ENCODE results near the gene DOCK1. TPM values are rescaled to one million over a fixed set of nuclear protein-coding genes. Genes with fewer than 3 reads are reported as not detected.

Gene DOCK1
- total and polyA plus RNA-seq, 2 donors from 2014 or later = 15.8 to 81.7 TPM

DNA sequence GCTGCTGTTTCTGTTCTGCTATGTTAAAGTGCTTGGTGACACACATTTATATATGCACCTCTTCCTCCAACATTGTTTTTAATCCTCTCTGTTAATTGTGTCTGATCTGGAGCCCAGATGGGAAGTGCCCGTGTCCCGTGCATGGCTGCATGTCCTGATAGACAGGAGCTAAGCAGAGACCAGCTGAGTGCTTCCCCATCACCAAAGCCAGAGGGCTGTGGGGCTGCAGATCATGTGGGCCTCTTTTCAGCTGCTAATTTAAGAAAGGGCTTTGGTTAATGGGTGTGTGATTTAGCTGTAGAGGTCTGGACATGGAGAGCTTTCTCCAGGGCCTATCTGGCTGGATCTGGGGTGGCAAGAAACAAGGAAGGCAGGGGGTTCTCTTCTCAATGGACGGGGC is 547.3 kb downstream of the DOCK1 start:
- intact Hi-C loops (cut with DNase I) = no loop called here
- FAIRE-seq = no peak
- Histone ChIP-seq H3K4me3 (ENCODE audit: low read length in 3 of 3) (no peak overlapping the region), H3K27ac (ENCODE audit: low read depth in 2 of 2, low read length in 2 of 2) (no peak overlapping the region), H3K9me3 (ENCODE audit: control insufficient read depth in 2 of 3, insufficient read depth in 1 of 3, low read length in 3 of 3) (no peaks in the 10 kb centered on the region), H3K36me3 (ENCODE audit: control insufficient read depth in 2 of 3, insufficient read depth in 3 of 3, low read length in 3 of 3) (peaks cover 0 to 10% (median 0%) of the 10 kb centered on the region in 3 donors), H3K27me3 (ENCODE audit: control insufficient read depth, insufficient read depth, low read length) (no peaks in the 10 kb centered on the region), H3K9ac (ENCODE audit: low read length in 3 of 3) (no peak overlapping the region), H3K4me1 (ENCODE audit: control insufficient read depth in 2 of 3, insufficient read depth in 2 of 3, low read depth in 1 of 3, low read length in 3 of 3) (no peaks in the 10 kb centered on the region)
- TF ChIP-seq, protein P1, sequence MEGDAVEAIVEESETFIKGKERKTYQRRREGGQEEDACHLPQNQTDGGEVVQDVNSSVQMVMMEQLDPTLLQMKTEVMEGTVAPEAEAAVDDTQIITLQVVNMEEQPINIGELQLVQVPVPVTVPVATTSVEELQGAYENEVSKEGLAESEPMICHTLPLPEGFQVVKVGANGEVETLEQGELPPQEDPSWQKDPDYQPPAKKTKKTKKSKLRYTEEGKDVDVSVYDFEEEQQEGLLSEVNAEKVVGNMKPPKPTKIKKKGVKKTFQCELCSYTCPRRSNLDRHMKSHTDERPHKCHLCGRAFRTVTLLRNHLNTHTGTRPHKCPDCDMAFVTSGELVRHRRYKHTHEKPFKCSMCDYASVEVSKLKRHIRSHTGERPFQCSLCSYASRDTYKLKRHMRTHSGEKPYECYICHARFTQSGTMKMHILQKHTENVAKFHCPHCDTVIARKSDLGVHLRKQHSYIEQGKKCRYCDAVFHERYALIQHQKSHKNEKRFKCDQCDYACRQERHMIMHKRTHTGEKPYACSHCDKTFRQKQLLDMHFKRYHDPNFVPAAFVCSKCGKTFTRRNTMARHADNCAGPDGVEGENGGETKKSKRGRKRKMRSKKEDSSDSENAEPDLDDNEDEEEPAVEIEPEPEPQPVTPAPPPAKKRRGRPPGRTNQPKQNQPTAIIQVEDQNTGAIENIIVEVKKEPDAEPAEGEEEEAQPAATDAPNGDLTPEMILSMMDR (IDR thresholded peaks at IDR 0.05; ENCODE audit: borderline replicate concordance, extremely low read depth, insufficient read depth) = no peak
- no peak for DNase-seq

GRCh38 chr10:127453706-127454105 is 548.5 kb downstream of the DOCK1 start:
- TF ChIP-seq, protein P1 (IDR thresholded peaks at IDR 0.05; ENCODE audit: borderline replicate concordance, extremely low read depth, insufficient read depth) = no peak
- no peaks in the 10 kb centered on the region for H3K27me3 ChIP-seq (ENCODE audit: control insufficient read depth, insufficient read depth, low read length)
- peaks cover 0 to 7% (median 0%) of the 10 kb centered on the region in 3 donors for H3K36me3 ChIP-seq (ENCODE audit: control insufficient read depth in 2 of 3, insufficient read depth in 3 of 3, low read length in 3 of 3)
- DNase-seq (no peak), FAIRE-seq (no peak)
- no peak overlapping the region for H3K4me3 ChIP-seq (ENCODE audit: low read length in 3 of 3)
- H3K9me3 ChIP-seq (ENCODE audit: control insufficient read depth in 2 of 3, insufficient read depth in 1 of 3, low read length in 3 of 3) = no peaks in the 10 kb centered on the region
- H3K27ac ChIP-seq (ENCODE audit: low read depth in 2 of 2, low read length in 2 of 2) = no peak overlapping the region
- no peaks in the 10 kb centered on the region for H3K4me1 ChIP-seq (ENCODE audit: control insufficient read depth in 2 of 3, insufficient read depth in 2 of 3, low read depth in 1 of 3, low read length in 3 of 3)
- no peak overlapping the region for H3K9ac ChIP-seq (ENCODE audit: low read length in 3 of 3)
- intact Hi-C loops (cut with DNase I) = no loop called here

DNA sequence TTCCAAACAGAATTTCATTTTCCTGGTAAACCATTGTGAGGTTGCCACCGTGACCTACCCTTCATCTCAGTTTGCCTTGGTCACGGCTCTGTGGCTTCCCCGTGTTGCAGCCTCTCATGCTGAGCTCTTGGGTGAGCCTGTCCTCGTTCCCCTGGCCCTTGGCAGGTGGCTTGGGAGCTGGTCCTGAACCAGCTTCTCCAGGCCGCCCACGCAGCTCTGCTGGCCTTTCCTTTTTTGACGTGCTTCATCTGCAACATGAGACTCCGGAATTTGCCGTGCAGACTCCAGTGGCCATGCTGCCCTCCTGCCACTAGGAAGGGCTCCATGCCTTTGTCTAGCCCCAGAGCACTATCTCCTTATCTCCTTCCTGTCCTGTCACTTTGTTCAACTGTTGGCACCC is 550.9 kb downstream of the DOCK1 start:
- FAIRE-seq (no peak), DNase-seq (peak in 1 of 5 donors; percentile 11)
- H3K4me3 ChIP-seq (ENCODE audit: low read length in 3 of 3) = no peak overlapping the region
- TF ChIP-seq, protein P1 (IDR thresholded peaks at IDR 0.05; ENCODE audit: borderline replicate concordance, extremely low read depth, insufficient read depth) = no peak
- peaks cover 0 to 3% (median 0%) of the 10 kb centered on the region in 3 donors for H3K36me3 ChIP-seq (ENCODE audit: control insufficient read depth in 2 of 3, insufficient read depth in 3 of 3, low read length in 3 of 3)
- intact Hi-C loops (cut with DNase I) = no loop called here
- peaks cover 0 to 5% (median 2%) of the 10 kb centered on the region in 3 donors for H3K9me3 ChIP-seq (ENCODE audit: control insufficient read depth in 2 of 3, insufficient read depth in 1 of 3, low read length in 3 of 3)
- H3K27me3 ChIP-seq (ENCODE audit: control insufficient read depth, insufficient read depth, low read length) = no peaks in the 10 kb centered on the region
- H3K9ac ChIP-seq (ENCODE audit: low read length in 3 of 3) = no peak overlapping the region
- no peak overlapping the region for H3K27ac ChIP-seq (ENCODE audit: low read depth in 2 of 2, low read length in 2 of 2)
- no peaks in the 10 kb centered on the region for H3K4me1 ChIP-seq (ENCODE audit: control insufficient read depth in 2 of 3, insufficient read depth in 2 of 3, low read depth in 1 of 3, low read length in 3 of 3)
